SW480 (cell line): ENCODE data around the gene GPC4.
A peak's percentile ranks its signal among the peaks of the same experiment; 100 is the strongest.

Experiments used
- DNase-seq: peaks from one replicate; pipeline ENCODE4 v3.0.0-alpha.2; 2016; ENCODE audit warnings: low spot score

The GPC4 gene

GRCh38 chrX:133415276-133416105, at the start of gene GPC4:
Gene GPC4, minus strand, starts transcription at chrX:133415489. Its CDS starts 524 bp downstream, at chrX:133414965.
- DNase-seq = peak; percentile 68

GRCh38 chrX:133461231-133461630, 45.9 kb upstream of the GPC4 start:
- no peak for DNase-seq

GRCh38 chrX:133454924-133455323, 39.6 kb upstream of the GPC4 start:
- DNase-seq = no peak

- no peak for DNase-seq
These were observed 39.2 kb upstream of the GPC4 start for GRCh38 chrX:133454491-133454914.

- no peak for DNase-seq
These were observed 33.3 kb upstream of the GPC4 start for GRCh38 chrX:133448512-133449076.

- peak; percentile 64 for DNase-seq
These were observed 29.9 kb upstream of the GPC4 start for GRCh38 chrX:133444952-133445831.

- DNase-seq = no peak
These were observed 28.9 kb upstream of the GPC4 start for GRCh38 chrX:133444196-133444595.

- DNase-seq = no peak
These were observed 25.5 kb upstream of the GPC4 start for GRCh38 chrX:133440797-133441163.

GRCh38 chrX:133440081-133440796, 24.9 kb upstream of the GPC4 start:
- DNase-seq = no peak

- DNase-seq = no peak
These were observed 22.5 kb upstream of the GPC4 start for GRCh38 chrX:133437766-133438165.

- no peak for DNase-seq
These were observed 22.1 kb upstream of the GPC4 start for GRCh38 chrX:133437356-133437755.

- no peak for DNase-seq
These were observed 20.3 kb upstream of the GPC4 start for GRCh38 chrX:133435544-133436124.

GRCh38 chrX:133434197-133434820, 19.0 kb upstream of the GPC4 start:
- DNase-seq = peak; percentile 4

GRCh38 chrX:133419911-133420310, 4.6 kb upstream of the GPC4 start:
- no peak for DNase-seq

- DNase-seq = no peak
These were observed 3.3 kb upstream of the GPC4 start for GRCh38 chrX:133418588-133418987.

GRCh38 chrX:133417364-133417763, 2.1 kb upstream of the GPC4 start:
- DNase-seq = no peak

- peak; percentile 9 for DNase-seq
These were observed 648 bp downstream of the GPC4 start for GRCh38 chrX:133414406-133415275.

- DNase-seq = no peak
These were observed 1.9 kb downstream of the GPC4 start for GRCh38 chrX:133413218-133413925.

GRCh38 chrX:133412665-133413064, 2.6 kb downstream of the GPC4 start:
- no peak for DNase-seq

- DNase-seq = no peak
These were observed 3.0 kb downstream of the GPC4 start for GRCh38 chrX:133412246-133412645.
